B cell (primary cell): ENCODE results near the gene TMEM125. TPM values are rescaled to one million over a fixed set of nuclear protein-coding genes. Genes with fewer than 3 reads are reported as not detected.

Experiments used
- ATAC-seq: fragments of 200-7000 bp; cut with Tn5 transposase; one replicate; pipeline ENCODE4 v1.10.0; 2021; ENCODE audit warnings: low read depth, mild to moderate bottlenecking, moderate number of reproducible peaks, moderate library complexity
- CTCF ChIA-PET: fragments of 350-600 bp; sonication (Branson Sonifier 250); formaldehyde crosslinking; loops from one replicate; lab custom pipeline; 2021; ENCODE audit warnings: antibody characterized with exemption, inconsistent platforms; lab: Charles Lee
- POLR2A ChIA-PET: fragments of 350-600 bp; sonication (Branson Sonifier 250); formaldehyde crosslinking; loops from one replicate; lab custom pipeline; 2021; ENCODE audit warnings: antibody characterized with exemption; lab: Charles Lee
- DNase-seq: peaks from one replicate; pipeline ENCODE4 v3.0.0; 2013
- H2AFZ ChIP-seq: 2 replicates; pipeline ENCODE4 v1.6.1; 2012; ENCODE audit warnings: mild to moderate bottlenecking, low read depth, low read length; ENCODE audit not compliant: insufficient read depth, poor library complexity, severe bottlenecking
- H3K27ac ChIP-seq, 2 donors: 1 replicate in 1 of 2; 2 replicates in 1 of 2; pipeline ENCODE4 v1.5.1; 2012 to 2013; ENCODE audit warnings: low read length in 2 of 2, mild to moderate bottlenecking in 2 of 2, moderate library complexity in 1 of 2
- H3K27me3 ChIP-seq, 4 experiments: fragments of 200-600 bp in 1 of 4; sonication (generic) in 1 of 4; replicated peaks in 1 of 4; 1 replicate in 2 of 4; 2 replicates in 2 of 4; pipeline versions ENCODE4 v1.6.1 to v1.7.0; 2013 to 2016; ENCODE audit warnings: low read length in 3 of 4, mild to moderate bottlenecking in 2 of 4, mixed read lengths in 1 of 4, moderate library complexity in 1 of 4; ENCODE audit not compliant: insufficient read depth in 4 of 4, control insufficient read depth in 3 of 4; ENCODE audit errors: control extremely low read depth in 1 of 4
- H3K36me3 ChIP-seq, 2 experiments: replicated peaks in 1 of 2; 1 replicate in 1 of 2; 2 replicates in 1 of 2; pipeline versions ENCODE4 v1.6.1 to v1.7.1; 2013; ENCODE audit warnings: low read length in 1 of 2; ENCODE audit not compliant: insufficient read depth in 2 of 2, control insufficient read depth in 1 of 2; ENCODE audit errors: control extremely low read depth in 1 of 2, extremely low read depth in 1 of 2
- H3K4me1 ChIP-seq, 2 donors: fragments of 200-600 bp in 1 of 2; sonication (generic) in 1 of 2; 1 replicate in 1 of 2; 2 replicates in 1 of 2; pipeline versions ENCODE4 v1.5.1 to v1.6.1; 2013 to 2017; ENCODE audit warnings: low read length in 2 of 2; ENCODE audit not compliant: control insufficient read depth in 2 of 2, insufficient read depth in 2 of 2
- H3K4me2 ChIP-seq: replicated peaks from 2 replicates; pipeline ENCODE3; 2012; ENCODE audit warnings: mild to moderate bottlenecking, low read depth, low read length; ENCODE audit not compliant: poor library complexity, severe bottlenecking
- H3K4me3 ChIP-seq, 5 experiments: fragments of 200-600 bp in 1 of 5; sonication (generic) in 1 of 5; 1 replicate in 3 of 5; 2 replicates in 2 of 5; pipeline versions ENCODE4 v1.5.1 to v1.7.0; 2011 to 2016; ENCODE audit warnings: low read length in 4 of 5, mild to moderate bottlenecking in 4 of 5, low read depth in 2 of 5, control low read depth in 1 of 5, moderate library complexity in 1 of 5; ENCODE audit not compliant: insufficient read depth in 1 of 5; ENCODE audit errors: control extremely low read depth in 1 of 5, extremely low read depth in 1 of 5
- H3K79me2 ChIP-seq: fragments of 200-600 bp; sonication (generic); one replicate; pipeline ENCODE4 v1.6.0; 2016; ENCODE audit warnings: low read length; ENCODE audit not compliant: control insufficient read depth, insufficient read depth
- H3K9ac ChIP-seq: fragments of 200-600 bp; sonication (generic); 2 replicates; pipeline ENCODE4 v1.6.1; 2017; ENCODE audit warnings: mild to moderate bottlenecking, low read length, moderate library complexity
- H3K9me3 ChIP-seq, 3 donors: one replicate each; pipeline versions ENCODE4 v1.6.1 to v1.7.1; 2013; ENCODE audit warnings: low read length in 2 of 3; ENCODE audit not compliant: control insufficient read depth in 2 of 3, insufficient read depth in 1 of 3; ENCODE audit errors: control extremely low read depth in 1 of 3
- H4K20me1 ChIP-seq: 2 replicates; pipeline ENCODE4 v1.6.0; 2012; ENCODE audit warnings: mild to moderate bottlenecking, low read length; ENCODE audit not compliant: insufficient read depth, control insufficient read depth, poor library complexity, severe bottlenecking
- H3K27ac Mint-ChIP-seq: one replicate; pipeline ENCODE4 v1.8.0; 2021; ENCODE audit warnings: mixed read lengths
- H3K27me3 Mint-ChIP-seq: one replicate; pipeline ENCODE4 v1.8.0; 2021; ENCODE audit warnings: mixed read lengths
- H3K4me1 Mint-ChIP-seq: one replicate; pipeline ENCODE4 v1.8.0; 2021; ENCODE audit warnings: mixed read lengths
- H3K4me3 Mint-ChIP-seq: one replicate; pipeline ENCODE4 v1.8.0; 2021; ENCODE audit warnings: mixed read lengths
- H3K9me3 Mint-ChIP-seq: one replicate; pipeline ENCODE4 v1.8.0; 2022; ENCODE audit warnings: mixed read lengths; ENCODE audit not compliant: insufficient read depth
- EZH2 ChIP-seq: IDR thresholded peaks from 2 replicates; pipeline ENCODE4 v1.6.1; 2012; ENCODE audit warnings: borderline replicate concordance, low read depth, mild to moderate bottlenecking, moderate library complexity, low read length; ENCODE audit not compliant: insufficient read depth, poor library complexity, severe bottlenecking
- WGBS: methylation state at CpG from one replicate; pipeline ENCODE4 v1.1.5; 2013; ENCODE audit warnings: missing lambda C conversion rate; ENCODE audit not compliant: insufficient coverage; 5-methylcytosine and 5-hydroxymethylcytosine counted together
- intact Hi-C: fragments of 100-400 bp; cut with micrococcal nuclease; formaldehyde crosslinking; loops from one replicate; pipeline ENCODE4 v1.10.0; 2022
- polyA plus RNA-seq: library from polyadenylated mRNA; depleted of rRNA; stranded (reverse); fragments of >200 nt; gene quantifications from 2 replicates; pipeline ENCODE4 v1.2.3, GENCODE V29; 2012
- total RNA-seq, 2 donors: library from RNA; stranded (reverse); fragments of 120-200 nt in 1 of 2; gene quantifications; 1 replicate in 1 of 2; 2 replicates in 1 of 2; pipeline versions ENCODE4 v1.2.3 to v1.2.4, GENCODE V29; 2013 to 2022
- TF ChIP-seq, protein P1 (sequence below): fragments of 200-600 bp; IDR thresholded peaks from one replicate; pipeline ENCODE4 v1.8.0; 2022; ENCODE audit warnings: antibody characterized with exemption, mild to moderate bottlenecking

The TMEM125 gene
- total and polyA plus RNA-seq, 2 donors (not counting 1 experiment from before 2014, with no cell fraction given), result not detected

DNA sequence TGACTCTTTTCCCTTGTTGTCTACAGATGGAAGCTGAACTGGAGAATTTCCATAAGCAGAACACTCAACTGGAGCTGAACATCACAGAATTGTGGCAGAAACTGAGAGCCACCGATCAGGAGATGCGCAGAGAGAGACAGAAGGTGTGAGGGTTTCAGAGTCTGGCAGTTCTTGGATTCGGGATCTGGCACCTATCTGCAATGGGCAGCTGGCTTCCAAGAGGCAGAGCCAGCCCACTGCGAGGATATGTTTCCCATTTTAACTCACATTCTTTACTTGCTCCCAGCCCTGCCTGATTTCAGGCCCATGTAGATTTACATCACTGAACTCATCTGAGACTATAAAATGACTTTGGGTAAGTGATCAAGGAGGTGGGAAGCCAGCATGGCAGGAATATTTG lies 37.3 kb upstream of the TMEM125 start:
- H3K9me3 Mint-ChIP-seq, result no peaks in the 10 kb centered on the region

DNA sequence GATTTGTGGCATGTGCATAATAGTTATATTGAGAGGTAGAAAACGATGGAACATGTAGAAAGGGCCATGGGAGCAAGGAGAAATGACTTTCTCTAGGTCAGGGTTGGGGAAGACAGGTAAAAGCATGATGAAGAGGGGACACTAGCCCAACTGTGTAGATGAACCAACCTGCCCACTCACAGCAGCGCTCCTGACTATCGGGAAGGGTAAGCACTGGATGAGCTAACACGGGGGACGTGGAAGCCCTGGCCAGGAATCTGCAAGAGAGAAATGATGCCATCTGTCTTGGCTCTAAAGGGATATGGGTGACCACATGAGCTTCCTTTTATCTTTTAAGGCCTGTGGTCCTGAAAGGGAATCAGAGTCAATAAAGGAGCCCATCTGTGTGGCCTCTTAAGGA lies 36.2 kb upstream of the TMEM125 start:
- ChIA-PET CTCF (interaction anchor here (1.3 to 17.5 kb wide), 2 partner anchors 160 to 180 kb away, joined by 3 to 332 read pairs; no protein-coding TSS in a partner anchor), POLR2A (no interaction called here)
- no peak overlapping the region for H3K4me3 Mint-ChIP-seq
- H2AFZ ChIP-seq, result no peak overlapping the region
- ATAC-seq (no peak), DNase-seq (no peak)
- H3K4me2 ChIP-seq, result no peak overlapping the region
- no peaks in the 10 kb centered on the region for H3K9me3 ChIP-seq
- H3K4me1 Mint-ChIP-seq, result peaks cover 13% of the 10 kb centered on the region
- H3K9ac ChIP-seq, result no peak overlapping the region
- H3K79me2 ChIP-seq, result no peaks in the 10 kb centered on the region
- 94% methylated on average over 3 of the region's 5 CpGs for WGBS
- no peaks in the 10 kb centered on the region for H4K20me1 ChIP-seq
- no peaks in the 10 kb centered on the region for H3K36me3 ChIP-seq
- H3K27ac ChIP-seq, result no peak overlapping the region
- H3K4me3 ChIP-seq, result no peak overlapping the region
- TF ChIP-seq, protein P1, sequence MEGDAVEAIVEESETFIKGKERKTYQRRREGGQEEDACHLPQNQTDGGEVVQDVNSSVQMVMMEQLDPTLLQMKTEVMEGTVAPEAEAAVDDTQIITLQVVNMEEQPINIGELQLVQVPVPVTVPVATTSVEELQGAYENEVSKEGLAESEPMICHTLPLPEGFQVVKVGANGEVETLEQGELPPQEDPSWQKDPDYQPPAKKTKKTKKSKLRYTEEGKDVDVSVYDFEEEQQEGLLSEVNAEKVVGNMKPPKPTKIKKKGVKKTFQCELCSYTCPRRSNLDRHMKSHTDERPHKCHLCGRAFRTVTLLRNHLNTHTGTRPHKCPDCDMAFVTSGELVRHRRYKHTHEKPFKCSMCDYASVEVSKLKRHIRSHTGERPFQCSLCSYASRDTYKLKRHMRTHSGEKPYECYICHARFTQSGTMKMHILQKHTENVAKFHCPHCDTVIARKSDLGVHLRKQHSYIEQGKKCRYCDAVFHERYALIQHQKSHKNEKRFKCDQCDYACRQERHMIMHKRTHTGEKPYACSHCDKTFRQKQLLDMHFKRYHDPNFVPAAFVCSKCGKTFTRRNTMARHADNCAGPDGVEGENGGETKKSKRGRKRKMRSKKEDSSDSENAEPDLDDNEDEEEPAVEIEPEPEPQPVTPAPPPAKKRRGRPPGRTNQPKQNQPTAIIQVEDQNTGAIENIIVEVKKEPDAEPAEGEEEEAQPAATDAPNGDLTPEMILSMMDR, result no peak
- TF ChIP-seq EZH2, result no peak
- peaks cover 4% of the 10 kb centered on the region for H3K27me3 Mint-ChIP-seq
- peaks cover 8 to 10% of the 10 kb centered on the region in 2 donors for H3K4me1 ChIP-seq
- no peak overlapping the region for H3K27ac Mint-ChIP-seq
- intact Hi-C loops, result no loop called here
- H3K9me3 Mint-ChIP-seq, result no peaks in the 10 kb centered on the region
- no peaks in the 10 kb centered on the region for H3K27me3 ChIP-seq

More for the DNA sequence above, 37.3 kb upstream of the TMEM125 start:
- no peak overlapping the region for H3K9ac ChIP-seq
- ATAC-seq, result no peak
- H3K27me3 Mint-ChIP-seq, result peaks cover 4% of the 10 kb centered on the region
- H3K4me1 Mint-ChIP-seq, result peaks cover 1% of the 10 kb centered on the region
- intact Hi-C loops, result no loop called here
- H4K20me1 ChIP-seq, result no peaks in the 10 kb centered on the region
- no peaks in the 10 kb centered on the region for H3K9me3 ChIP-seq
- H3K27ac ChIP-seq, result no peak overlapping the region
- no peak for DNase-seq
- H3K4me1 ChIP-seq, result no peaks in the 10 kb centered on the region
- H3K4me2 ChIP-seq, result no peak overlapping the region
- H3K27me3 ChIP-seq, result no peaks in the 10 kb centered on the region
- no peak overlapping the region for H3K4me3 Mint-ChIP-seq
- ChIA-PET CTCF (interaction anchor here (0.6 to 17.5 kb wide), 3 partner anchors 181 to 1863 kb away, joined by 3 to 332 read pairs (median 3); no protein-coding TSS in a partner anchor), POLR2A (no interaction called here)
- no peak overlapping the region for H3K27ac Mint-ChIP-seq
- WGBS, result 98% methylated on average over 3 of the region's 4 CpGs
- H3K4me3 ChIP-seq, result no peak overlapping the region
- TF ChIP-seq EZH2, result no peak
- TF ChIP-seq, protein P1, result no peak
- no peak overlapping the region for H2AFZ ChIP-seq
- H3K79me2 ChIP-seq, result no peaks in the 10 kb centered on the region
- H3K36me3 ChIP-seq, result no peaks in the 10 kb centered on the region
